Gastrocnemius medialis (tissue), 4 donors: ENCODE data around the gene SLC12A7. TPM values are rescaled to one million over a fixed set of nuclear protein-coding genes. Genes with fewer than 3 reads are reported as not detected.
A peak's percentile ranks its signal among the peaks of the same experiment; 100 is the strongest.

Source experiments
- ATAC-seq, 2 donors: fragments of 150-250 bp; one replicate each; pipeline ENCODE4 v1.9.1; 2016
- DNase-seq, 2 donors: peaks; one replicate each; pipeline ENCODE4 v3.0.0-alpha.2; 2019
- H3K27ac ChIP-seq, 4 donors: fragments of 200-600 bp; sonication (generic); 1 replicate in 1 of 4; 2 replicates in 3 of 4; pipeline ENCODE4 v1.5.1; 2016 to 2018; ENCODE audit warnings: mild to moderate bottlenecking in 2 of 4, moderate library complexity in 1 of 4
- H3K27me3 ChIP-seq, 3 donors: fragments of 200-600 bp; sonication (generic) in 2 of 3; 1 replicate in 1 of 3; 2 replicates in 2 of 3; pipeline versions ENCODE4 v1.5.1 to v1.6.0; 2016 to 2019; ENCODE audit warnings: mild to moderate bottlenecking in 1 of 3, moderate library complexity in 1 of 3
- H3K36me3 ChIP-seq, 2 donors: fragments of 200-600 bp; sonication (generic) in 1 of 2; one replicate each; pipeline ENCODE4 v1.5.1; 2017 to 2018
- H3K4me1 ChIP-seq, 2 donors: fragments of 200-600 bp; sonication (generic) in 1 of 2; one replicate each; pipeline ENCODE4 v1.5.1; 2016 to 2017; ENCODE audit warnings: mild to moderate bottlenecking in 2 of 2
- H3K4me3 ChIP-seq, 4 donors: fragments of 200-600 bp; sonication (generic) in 3 of 4; 1 replicate in 1 of 4; 2 replicates in 3 of 4; pipeline ENCODE4 v1.5.1; 2016 to 2019; ENCODE audit warnings: mild to moderate bottlenecking in 2 of 4
- H3K9me3 ChIP-seq, 3 donors: fragments of 200-600 bp; sonication (generic) in 2 of 3; 1 replicate in 1 of 3; 2 replicates in 2 of 3; pipeline ENCODE4 v1.5.1; 2016 to 2019
- CTCF ChIP-seq, 5 experiments: fragments of 450-650 bp in 3 of 5; fragments of 200-600 bp in 2 of 5; sonication (generic) in 2 of 5; IDR thresholded peaks in 4 of 5; conservative IDR thresholded peaks in 1 of 5; 1 replicate in 4 of 5; 2 replicates in 1 of 5; pipeline ENCODE4 v1.5.1; 2016 to 2019; ENCODE audit warnings: antibody characterized with exemption in 5 of 5, mild to moderate bottlenecking in 3 of 5, moderate library complexity in 3 of 5
- POLR2A ChIP-seq, 2 donors: fragments of 450-650 bp; IDR thresholded peaks; one replicate each; pipeline ENCODE4 v1.6.1; 2017; ENCODE audit warnings: antibody characterized with exemption in 2 of 2, mild to moderate bottlenecking in 2 of 2, moderate library complexity in 2 of 2
- in situ Hi-C, 4 donors: fragments of 200-750 bp; cut with MboI; loops; one replicate each; pipeline versions ENCODE4 v1.15.0 to v1.8.0; 2017; ENCODE audit warnings: low sequenced_read_pairs in 4 of 4
- intact Hi-C: fragments of 100-400 bp; cut with DNase I; formaldehyde crosslinking; loops from one replicate; pipeline ENCODE4 v1.15.1; 2023; ENCODE audit warnings: low total_unique reads
- total RNA-seq, 4 donors: library from RNA; depleted of rRNA; stranded (reverse); fragments of >200 nt; gene quantifications; one replicate each; pipeline versions ENCODE4 v1.1.0 to v1.2.3, GENCODE V29; 2016

The SLC12A7 gene
- total RNA-seq, 4 donors from 2014 or later = 1.6 to 5.3 (median 3.5) TPM

DNA sequence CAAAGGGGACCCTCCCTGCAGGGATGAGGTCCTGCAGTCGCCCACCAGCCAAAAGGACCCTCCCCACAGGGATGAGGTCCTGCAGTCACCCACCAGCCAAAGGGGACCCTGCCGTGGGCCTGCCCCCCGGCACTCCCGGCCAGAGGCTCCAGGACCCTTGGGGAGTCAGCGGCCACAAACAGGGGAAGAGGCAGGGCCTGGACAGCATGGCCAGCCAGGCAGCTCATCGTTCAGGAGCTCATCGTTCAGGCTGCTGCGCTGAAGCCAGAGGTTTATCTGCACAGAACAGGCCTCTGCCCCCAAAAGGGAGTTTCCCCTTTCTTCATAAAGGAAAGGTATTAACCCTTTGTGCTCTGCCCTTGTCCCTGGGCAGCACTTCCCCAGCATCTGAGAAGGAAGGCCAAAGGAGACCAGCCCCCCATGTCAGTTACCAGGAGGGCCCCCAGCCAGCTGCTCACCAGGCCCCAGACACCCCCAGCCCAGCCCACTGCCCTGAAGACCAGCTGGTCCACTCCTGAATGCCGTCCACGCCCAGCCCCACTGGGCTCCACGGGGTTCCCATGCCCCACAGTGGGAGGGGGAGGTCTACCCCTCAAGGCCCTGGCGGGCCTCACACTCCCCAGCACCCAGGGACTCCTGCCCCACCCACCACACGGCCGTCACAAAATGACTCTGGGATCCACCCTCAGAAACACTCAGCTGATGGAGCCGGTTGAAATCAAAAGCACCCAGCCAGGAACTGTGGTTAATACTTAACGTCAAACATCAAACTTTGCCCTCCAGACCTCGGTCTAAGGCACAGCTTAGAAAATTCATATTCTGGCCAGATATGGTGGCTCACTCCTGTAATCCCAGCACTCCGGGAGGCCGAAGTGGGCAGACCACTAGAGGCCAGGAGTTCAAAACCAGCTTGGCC, 6.3 kb downstream of the SLC12A7 start:
- Histone ChIP-seq H3K9me3 (no peaks in the 10 kb centered on the region), H3K36me3 (no peaks in the 10 kb centered on the region), H3K4me3 (no peak overlapping the region), H3K27ac (peak overlapping the region; percentile 13 to 70 (median 66)), H3K27me3 (no peaks in the 10 kb centered on the region), H3K4me1 (peaks cover 27 to 37% of the 10 kb centered on the region in 2 donors)
- TF ChIP-seq CTCF (IDR thresholded peaks at IDR 0.05 in 4 of 5, conservative IDR thresholded peaks at IDR 0.05 in 1 of 5) = no peak
- no peak for TF ChIP-seq POLR2A (IDR thresholded peaks at IDR 0.05)
- no peak for ATAC-seq
- in situ Hi-C loops = no loop called here
- no peak for DNase-seq
- intact Hi-C loops = no loop called here

DNA sequence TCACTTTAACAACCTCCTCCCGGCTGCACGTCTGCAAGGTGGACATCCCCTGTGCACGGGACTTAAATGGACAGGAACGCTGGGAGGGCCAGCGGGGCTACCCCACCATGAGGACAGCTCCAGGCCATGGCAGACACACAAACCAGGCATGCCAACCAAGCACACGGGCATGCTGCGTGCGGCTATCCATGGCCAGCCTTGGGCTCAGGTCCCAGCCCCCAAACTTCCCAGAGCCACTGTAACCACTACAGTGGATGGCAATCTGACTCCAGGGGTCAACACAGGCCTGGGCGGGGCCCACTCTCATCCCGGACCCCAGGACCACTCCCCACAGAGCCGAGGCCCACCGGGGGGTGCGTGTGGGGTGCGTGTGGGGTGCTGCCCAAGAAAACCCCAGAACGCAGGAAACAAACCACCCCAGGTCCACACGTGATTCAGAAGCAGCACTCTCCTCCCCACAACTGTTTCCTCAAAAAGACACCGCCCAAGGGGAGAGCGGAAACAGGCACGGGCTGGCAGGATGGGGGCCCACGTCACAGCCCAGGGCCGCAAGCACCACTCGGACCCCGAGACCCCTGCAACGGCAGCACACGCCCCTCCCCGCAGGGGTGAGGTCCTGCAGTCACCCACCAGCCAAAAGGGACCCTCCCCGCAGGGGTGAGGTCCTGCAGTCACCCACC, 7.4 kb downstream of the SLC12A7 start:
- peak overlapping the region; percentile 45 to 74 (median 70) for H3K27ac ChIP-seq
- peak overlapping the region in 1 of 4 donors; percentile 25 for H3K4me3 ChIP-seq
- ATAC-seq = peak in 1 of 2 donors; percentile 44
- H3K36me3 ChIP-seq = no peaks in the 10 kb centered on the region
- peaks cover 27 to 36% of the 10 kb centered on the region in 2 donors for H3K4me1 ChIP-seq
- TF ChIP-seq CTCF (IDR thresholded peaks at IDR 0.05 in 4 of 5, conservative IDR thresholded peaks at IDR 0.05 in 1 of 5) (no peak), POLR2A (IDR thresholded peaks at IDR 0.05) (no peak)
- no peak for DNase-seq
- H3K27me3 ChIP-seq = no peaks in the 10 kb centered on the region
- intact Hi-C loops (loop anchor here (5.0 kb wide), 1 partner anchor 38 kb away; no protein-coding TSS in a partner anchor), in situ Hi-C loops (no loop called here)
- H3K9me3 ChIP-seq = no peaks in the 10 kb centered on the region

DNA sequence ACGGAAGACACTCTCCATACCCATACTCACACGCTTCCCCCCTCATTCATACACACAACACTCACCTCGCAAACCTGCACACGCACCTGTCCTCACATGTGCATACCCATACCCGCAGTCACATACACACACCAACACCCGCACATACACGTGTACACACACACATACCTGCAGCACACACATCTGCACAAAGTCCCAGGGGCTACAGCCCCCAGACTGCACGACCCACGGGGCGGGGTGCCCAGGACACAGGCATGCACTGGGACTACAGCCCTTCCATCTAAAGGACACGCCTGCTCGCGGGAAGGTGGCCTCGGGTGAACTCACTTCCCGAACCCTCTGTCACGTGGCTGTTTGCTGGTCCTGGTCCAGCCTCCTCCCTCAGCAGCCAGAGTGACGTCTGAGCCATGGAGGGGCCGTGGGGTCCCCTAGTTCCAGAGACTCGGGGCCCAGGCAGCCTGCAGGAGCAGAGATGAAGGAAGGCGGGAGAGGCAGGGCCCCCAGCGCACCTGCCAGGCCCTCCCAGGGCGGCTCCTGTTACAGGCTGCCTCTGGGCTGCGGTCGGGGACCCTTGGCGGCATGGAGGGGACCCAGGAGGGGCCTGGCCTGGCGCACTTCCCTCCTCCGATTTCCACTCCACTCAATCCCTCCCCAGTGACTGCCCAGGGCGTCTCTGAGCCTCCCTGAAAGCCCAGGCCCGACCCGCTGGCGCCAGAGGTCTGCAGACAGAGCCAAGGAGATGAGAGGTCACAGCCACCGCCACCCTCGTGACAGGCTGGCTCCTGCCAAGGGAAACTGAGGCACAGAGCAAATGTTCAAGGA, 8.1 kb downstream of the SLC12A7 start:
- Histone ChIP-seq H3K27ac (peak overlapping the region; percentile 45 to 74 (median 70)), H3K9me3 (no peaks in the 10 kb centered on the region), H3K27me3 (no peaks in the 10 kb centered on the region), H3K4me3 (peak overlapping the region; percentile 11 to 41 (median 27)), H3K4me1 (peaks cover 27 to 36% of the 10 kb centered on the region in 2 donors), H3K36me3 (no peaks in the 10 kb centered on the region)
- TF ChIP-seq CTCF (IDR thresholded peaks at IDR 0.05 in 4 of 5, conservative IDR thresholded peaks at IDR 0.05 in 1 of 5) (no peak), POLR2A (IDR thresholded peaks at IDR 0.05) (no peak)
- peak; percentile 47 to 60 for DNase-seq
- ATAC-seq = peak; percentile 55 to 69
- intact Hi-C loops (loop anchor here (5.0 kb wide), 1 partner anchor 39 kb away; no protein-coding TSS in a partner anchor), in situ Hi-C loops (no loop called here)

GRCh38 chr5:1103093-1103492, 8.8 kb downstream of the SLC12A7 start:
- H3K27ac ChIP-seq = peak overlapping the region in 3 of 4 donors; percentile 70 to 74 (median 70)
- TF ChIP-seq CTCF (IDR thresholded peaks at IDR 0.05 in 4 of 5, conservative IDR thresholded peaks at IDR 0.05 in 1 of 5) = no peak
- TF ChIP-seq POLR2A (IDR thresholded peaks at IDR 0.05) = no peak
- peaks cover 27 to 36% of the 10 kb centered on the region in 2 donors for H3K4me1 ChIP-seq

More at GRCh38 chr5:1103093-1103492, 8.8 kb downstream of the SLC12A7 start:
- Histone ChIP-seq H3K27me3 (no peaks in the 10 kb centered on the region), H3K36me3 (no peaks in the 10 kb centered on the region), H3K9me3 (no peaks in the 10 kb centered on the region), H3K4me3 (peak overlapping the region in 2 of 4 donors; percentile 11 to 25)
- in situ Hi-C loops = no loop called here
- no peak for DNase-seq
- ATAC-seq = no peak
- intact Hi-C loops = loop anchor here (5.0 kb wide), 1 partner anchor 39 kb away; no protein-coding TSS in a partner anchor
